NCI-H345 (cell line): ENCODE measurements around the gene BCAR3.
A peak's percentile ranks its signal among the peaks of the same experiment; 100 is the strongest.
"Not testable (repeated sequence)": the region's sequence is repeated elsewhere in the genome, so short reads cannot be mapped to it uniquely, and the experiment has no call there.

Experiments used
- DNase-seq: peaks from one replicate; lab custom pipeline; 2025; lab: John Stamatoyannopoulos, UW

The BCAR3 gene

GRCh38 chr1:93689521-93690223 lies 8.0 kb upstream of the BCAR3 start:
- DNase-seq, result no peak

GRCh38 chr1:93687542-93687941 lies 5.9 kb upstream of the BCAR3 start:
- DNase-seq, result no peak

- DNase-seq, result no peak
Measured at GRCh38 chr1:93686504-93687250, 5.0 kb upstream of the BCAR3 start.

- no peak for DNase-seq
Measured at GRCh38 chr1:93685918-93686317, 4.3 kb upstream of the BCAR3 start.

GRCh38 chr1:93683234-93683633 lies 1.6 kb upstream of the BCAR3 start:
- DNase-seq, result no peak

- peak; percentile 59 for DNase-seq
Measured at GRCh38 chr1:93681989-93682412, 364 bp upstream of the BCAR3 start.

- no peak for DNase-seq
Measured at GRCh38 chr1:93680420-93681100, 1.1 kb downstream of the BCAR3 start.

GRCh38 chr1:93680076-93680419 lies 1.6 kb downstream of the BCAR3 start:
- DNase-seq, result no peak

- no peak for DNase-seq
Measured at GRCh38 chr1:93679546-93679945, 2.1 kb downstream of the BCAR3 start.

- DNase-seq, result no peak
Measured at GRCh38 chr1:93678946-93679480, 2.6 kb downstream of the BCAR3 start.

GRCh38 chr1:93678491-93678890 lies 3.1 kb downstream of the BCAR3 start:
- DNase-seq, result no peak

- no peak for DNase-seq
Measured at GRCh38 chr1:93677729-93678128, 3.9 kb downstream of the BCAR3 start.

GRCh38 chr1:93676427-93676826 lies 5.2 kb downstream of the BCAR3 start:
- DNase-seq, result no peak

GRCh38 chr1:93675931-93676330 lies 5.7 kb downstream of the BCAR3 start:
- DNase-seq, result no peak

- DNase-seq, result no peak
Measured at GRCh38 chr1:93675271-93675670, 6.4 kb downstream of the BCAR3 start.

- DNase-seq, result not testable (repeated sequence)
Measured at GRCh38 chr1:93674071-93674470, 7.6 kb downstream of the BCAR3 start.

GRCh38 chr1:93673163-93673829 lies 8.3 kb downstream of the BCAR3 start:
- no peak for DNase-seq

- no peak for DNase-seq
Measured at GRCh38 chr1:93672477-93673162, 9.0 kb downstream of the BCAR3 start.

- no peak for DNase-seq
Measured at GRCh38 chr1:93672069-93672468, 9.6 kb downstream of the BCAR3 start.

GRCh38 chr1:93671099-93671621 lies 10.5 kb downstream of the BCAR3 start:
- no peak for DNase-seq

GRCh38 chr1:93670141-93670540 lies 11.5 kb downstream of the BCAR3 start:
- DNase-seq, result no peak
